HG02885 (cell line): ENCODE results near the gene CNTNAP2.
"Not testable (repeated sequence)": the region's sequence is repeated elsewhere in the genome, so short reads cannot be mapped to it uniquely, and the experiment has no call there.

Experiments
- ATAC-seq: cut with Tn5 transposase; IDR thresholded peaks from one replicate; pipeline ENCODE4 v1.9.1; 2021; ENCODE audit warnings: mild to moderate bottlenecking; ENCODE audit not compliant: unreplicated experiment, poor library complexity

Gene CNTNAP2

GRCh38 chr7:146146831-146147486, 30.4 kb downstream of the CNTNAP2 start:
- ATAC-seq = no peak

DNA sequence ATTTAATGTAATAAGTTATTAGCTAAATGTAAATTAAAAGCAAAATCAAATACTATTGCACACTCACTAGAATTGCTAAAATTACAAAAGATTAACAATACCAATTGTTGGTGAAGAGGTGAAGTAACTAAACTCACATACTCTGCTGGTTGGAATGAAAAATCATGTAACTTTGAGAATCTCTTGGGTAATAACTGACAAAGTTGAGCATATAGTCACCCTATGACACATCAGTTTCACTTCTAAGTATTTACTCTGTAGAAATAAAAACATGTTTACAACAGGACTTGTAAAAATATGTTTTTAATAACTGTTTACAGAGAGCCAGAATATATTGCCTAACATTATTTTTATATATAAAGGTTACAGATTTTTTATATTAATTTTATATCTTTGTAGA, 33.6 kb downstream of the CNTNAP2 start:
- no peak for ATAC-seq

GRCh38 chr7:146172112-146172511, 55.5 kb downstream of the CNTNAP2 start:
- no peak for ATAC-seq

GRCh38 chr7:146175716-146176115, 59.1 kb downstream of the CNTNAP2 start:
- ATAC-seq = no peak

DNA sequence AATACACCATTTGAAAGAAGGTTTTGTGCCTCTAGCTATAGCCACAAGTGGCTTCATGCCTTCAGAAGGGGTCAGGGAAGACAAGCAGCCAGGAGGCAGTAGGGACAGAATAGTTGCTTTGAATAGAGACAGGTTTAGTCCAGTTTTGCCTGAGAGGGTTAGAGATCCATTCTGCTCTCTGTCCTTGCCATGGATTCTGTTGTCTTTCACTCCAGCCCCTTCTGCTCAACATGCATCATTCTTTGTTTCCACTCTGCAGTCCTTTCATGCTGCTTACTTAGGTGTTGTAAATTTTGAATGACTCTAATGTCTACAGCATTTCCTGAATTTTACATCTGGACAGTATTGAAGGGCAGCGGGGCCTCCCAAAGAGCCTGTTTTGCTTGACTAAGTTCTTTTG, 60.3 kb downstream of the CNTNAP2 start:
- ATAC-seq = no peak

- ATAC-seq = no peak
Observed at GRCh38 chr7:146177301-146177700, 60.7 kb downstream of the CNTNAP2 start.

DNA sequence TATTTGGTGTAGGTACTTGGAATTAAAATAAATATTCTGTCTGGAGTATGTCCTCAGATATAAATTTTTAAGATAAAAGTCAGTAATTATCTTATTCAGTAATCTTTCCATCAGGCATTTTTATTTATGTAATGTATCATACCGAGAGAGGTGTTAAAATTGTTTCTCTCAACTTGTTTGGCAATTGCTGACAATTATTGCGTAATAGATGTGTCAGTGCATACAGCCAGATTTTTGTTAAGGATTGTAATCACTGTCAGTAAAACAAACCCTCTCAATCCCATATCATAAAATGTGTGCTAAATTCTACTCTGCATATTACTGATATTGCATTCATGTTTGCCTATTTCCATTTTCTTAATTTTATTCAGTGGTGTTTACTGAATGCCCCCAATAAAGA, 69.2 kb downstream of the CNTNAP2 start:
- no peak for ATAC-seq

DNA sequence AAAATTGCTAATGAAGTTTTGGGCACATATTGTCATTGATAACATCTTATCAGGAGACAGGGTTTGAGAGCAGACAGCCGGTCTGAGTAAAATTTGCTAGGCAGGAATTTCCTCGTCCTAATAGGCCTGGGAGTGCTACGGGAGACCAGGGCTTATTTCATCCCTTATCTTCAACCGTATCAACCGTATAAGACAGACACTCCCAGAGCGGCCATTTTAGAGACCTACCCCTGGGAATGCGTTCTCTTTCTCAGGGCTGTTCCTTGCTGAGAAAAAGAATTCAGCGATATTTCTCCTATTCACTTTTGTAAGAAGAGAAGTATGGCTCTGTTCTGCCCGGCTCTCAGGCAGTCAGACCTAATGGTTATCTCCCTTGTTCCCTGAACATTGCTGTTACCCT, 74.8 kb downstream of the CNTNAP2 start:
- not testable (repeated sequence) for ATAC-seq

DNA sequence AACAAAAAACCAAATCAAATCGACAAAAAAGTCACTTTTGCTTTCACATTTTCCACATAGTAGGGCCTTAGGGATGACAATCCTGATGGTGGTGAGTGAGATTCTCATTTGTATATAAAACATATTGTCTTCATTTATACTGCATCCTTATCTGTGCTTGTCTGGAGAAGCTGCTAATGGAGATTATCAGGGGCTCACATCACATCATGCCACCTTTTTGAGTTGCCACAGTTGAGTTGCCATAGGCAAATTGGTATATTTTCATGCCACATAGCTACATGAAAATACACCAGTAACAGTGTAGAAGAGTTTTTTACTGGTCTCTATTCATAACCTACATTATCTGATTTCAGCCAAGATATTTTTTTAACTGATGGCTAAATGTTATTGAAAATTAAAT, 85.3 kb downstream of the CNTNAP2 start:
- ATAC-seq = no peak

DNA sequence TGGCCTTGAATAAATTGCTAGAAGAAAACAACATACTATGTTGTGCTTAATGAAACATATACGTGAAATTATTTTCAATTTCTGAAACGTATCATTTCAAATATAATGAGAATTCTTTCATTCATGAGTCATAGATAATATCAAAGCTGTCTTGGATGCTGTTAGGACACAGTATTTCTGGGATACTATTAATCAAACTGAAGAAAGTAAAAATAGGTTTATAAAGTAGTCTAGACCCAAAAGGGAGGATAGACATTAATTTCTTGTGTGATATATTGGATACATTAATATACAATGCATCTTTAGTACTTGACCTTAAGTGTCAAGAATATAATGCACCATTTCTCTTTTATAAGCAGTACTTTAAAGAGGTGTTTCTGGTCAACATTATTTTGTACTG, 89.7 kb downstream of the CNTNAP2 start:
- ATAC-seq = no peak

GRCh38 chr7:146208492-146208891, 91.9 kb downstream of the CNTNAP2 start:
- ATAC-seq = no peak

DNA sequence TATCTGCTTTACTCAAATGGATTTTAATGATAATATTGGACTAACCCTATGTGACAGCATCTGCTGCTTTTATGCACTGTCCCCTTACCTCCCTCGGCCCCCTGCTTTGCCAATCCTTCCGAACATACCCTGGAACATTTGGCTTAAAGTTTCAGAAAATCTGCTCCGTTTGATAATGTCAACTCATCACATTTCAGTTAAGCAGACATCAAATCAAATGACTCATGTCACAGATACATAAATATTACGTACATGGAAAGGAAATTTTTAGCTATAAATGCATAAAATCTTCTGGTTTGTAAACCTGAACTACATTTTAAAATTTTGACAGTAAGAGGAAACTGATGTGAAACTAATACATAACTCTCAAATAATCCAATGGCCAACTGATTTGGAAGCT, 98.2 kb downstream of the CNTNAP2 start:
- no peak for ATAC-seq

DNA sequence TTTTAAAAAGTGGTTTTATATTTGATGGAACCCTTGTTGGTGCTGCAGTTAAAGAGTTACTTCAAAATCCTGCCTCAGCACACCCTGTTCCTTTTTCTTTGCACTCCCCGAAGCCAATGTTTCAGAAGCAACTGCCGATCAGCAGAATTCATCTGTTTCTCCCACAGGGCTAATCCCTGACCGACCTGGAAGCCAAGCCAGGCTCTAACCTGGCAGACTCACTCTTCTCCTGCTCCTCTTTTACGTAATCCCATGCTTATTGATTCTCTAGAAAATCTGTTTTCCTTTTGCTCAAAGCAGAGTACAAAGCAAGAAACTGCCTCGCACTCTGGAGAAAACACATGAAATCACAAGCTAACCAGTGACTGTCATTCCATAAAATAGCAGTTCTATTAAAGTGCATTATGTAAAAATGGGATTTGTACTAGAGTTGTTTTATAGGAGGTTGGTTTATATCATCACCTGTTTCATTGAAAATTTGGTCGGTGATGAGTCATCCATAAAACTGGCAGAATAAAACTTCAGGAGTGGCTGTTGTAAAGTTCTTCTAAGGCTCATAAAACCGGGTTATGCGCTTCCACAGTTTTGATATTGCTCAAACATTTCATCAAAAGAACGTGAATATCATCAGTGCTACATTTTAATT, 99.9 kb downstream of the CNTNAP2 start:
- ATAC-seq = no peak

DNA sequence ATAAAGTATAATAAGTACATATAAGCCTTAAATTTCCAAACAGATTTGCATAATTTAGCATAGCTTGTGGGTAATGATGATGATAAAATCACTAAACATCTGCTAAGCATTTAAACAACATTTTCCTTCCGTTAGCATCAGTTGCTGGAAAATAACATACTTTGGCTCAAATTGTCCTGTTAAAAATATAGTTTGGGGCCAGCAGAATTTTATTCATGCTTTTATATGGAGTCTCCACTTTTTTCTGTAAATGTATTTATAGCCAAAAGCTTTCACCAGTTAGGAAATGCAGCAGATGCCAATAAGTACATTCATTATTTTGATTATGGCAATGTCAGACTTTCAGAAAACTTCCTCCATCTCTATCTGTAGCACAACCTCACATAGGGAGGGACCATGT, 107.2 kb downstream of the CNTNAP2 start:
- no peak for ATAC-seq

- ATAC-seq = no peak
Observed at GRCh38 chr7:146232604-146233003, 116.0 kb downstream of the CNTNAP2 start.

DNA sequence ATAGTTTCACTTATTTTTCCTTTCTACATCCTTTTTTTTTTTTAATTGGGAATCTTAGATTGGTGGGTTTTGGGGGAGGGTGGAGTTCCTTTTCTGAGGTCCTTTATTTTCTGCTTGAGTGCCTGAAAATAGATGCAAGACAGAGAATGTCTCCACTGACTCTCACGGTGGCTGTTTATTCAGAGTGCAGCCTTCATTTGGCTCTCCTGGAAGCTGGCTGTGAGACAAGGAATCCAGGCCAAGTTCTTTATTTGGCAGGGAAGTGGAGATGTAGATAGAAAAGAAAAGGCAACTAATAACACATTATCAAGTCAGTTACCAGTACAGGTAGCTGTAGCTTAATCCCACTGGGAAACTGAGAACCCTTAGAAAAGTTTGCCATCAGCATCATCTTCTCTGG, 118.6 kb downstream of the CNTNAP2 start:
- ATAC-seq = no peak

GRCh38 chr7:146242661-146243060, 126.1 kb downstream of the CNTNAP2 start:
- no peak for ATAC-seq

DNA sequence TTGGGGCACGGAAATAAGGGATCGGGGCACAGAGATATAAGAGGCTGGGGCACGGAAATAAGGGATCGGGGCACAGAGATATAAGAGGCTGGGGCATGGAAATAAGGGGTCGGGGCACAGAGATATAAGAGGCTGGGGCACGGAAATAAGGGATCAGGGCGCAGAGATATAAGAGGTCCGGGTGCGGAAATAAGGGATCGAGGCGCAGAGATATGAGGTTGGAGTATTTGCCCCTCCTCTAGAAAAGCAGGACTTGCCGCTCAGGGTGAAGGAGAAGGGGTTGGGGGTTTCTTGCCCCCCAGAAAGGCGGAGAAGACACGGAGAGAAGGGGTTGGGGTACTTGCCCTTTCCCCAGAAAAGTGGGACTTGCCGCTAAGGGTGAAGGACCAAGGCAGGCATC, 131.4 kb downstream of the CNTNAP2 start:
- ATAC-seq = not testable (repeated sequence)

DNA sequence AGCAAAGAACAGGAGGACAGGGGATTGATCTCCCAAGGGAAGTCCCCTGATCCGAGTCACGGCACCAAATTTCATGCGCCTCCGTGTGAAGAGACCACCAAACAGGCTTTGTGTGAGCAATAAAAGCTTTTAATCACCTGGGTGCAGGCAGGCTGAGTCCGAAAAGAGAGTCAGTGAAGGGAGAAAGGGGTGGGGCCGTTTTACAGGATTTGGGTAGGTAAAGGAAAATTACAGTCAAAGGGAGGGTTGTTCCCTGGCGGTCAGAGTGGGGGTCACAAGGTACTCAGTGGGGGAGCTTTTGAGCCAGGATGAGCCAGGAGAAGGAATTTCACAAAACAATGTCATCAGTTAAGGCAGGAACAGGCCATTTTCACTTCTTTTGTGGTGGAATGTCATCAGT, 132.1 kb downstream of the CNTNAP2 start:
- ATAC-seq = not testable (repeated sequence)

DNA sequence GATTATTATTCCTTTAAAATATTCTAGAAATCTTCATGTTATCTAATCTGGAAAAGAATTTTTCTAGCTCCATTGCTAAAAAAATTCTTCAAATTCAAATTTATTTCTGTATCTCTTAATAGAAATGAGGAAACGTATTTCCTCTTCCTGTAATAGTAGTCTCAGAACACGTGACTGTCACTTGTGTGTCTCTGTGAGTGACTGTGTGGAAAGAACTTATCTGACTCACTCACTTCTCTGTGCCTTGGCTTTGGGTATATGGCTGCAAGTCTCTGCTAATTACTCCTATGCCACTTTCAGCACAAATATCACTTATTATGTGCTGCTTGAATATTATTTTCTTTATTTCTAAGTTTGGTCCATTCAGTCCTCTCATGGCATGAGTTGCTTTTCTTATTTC, 132.7 kb downstream of the CNTNAP2 start:
- ATAC-seq = no peak

DNA sequence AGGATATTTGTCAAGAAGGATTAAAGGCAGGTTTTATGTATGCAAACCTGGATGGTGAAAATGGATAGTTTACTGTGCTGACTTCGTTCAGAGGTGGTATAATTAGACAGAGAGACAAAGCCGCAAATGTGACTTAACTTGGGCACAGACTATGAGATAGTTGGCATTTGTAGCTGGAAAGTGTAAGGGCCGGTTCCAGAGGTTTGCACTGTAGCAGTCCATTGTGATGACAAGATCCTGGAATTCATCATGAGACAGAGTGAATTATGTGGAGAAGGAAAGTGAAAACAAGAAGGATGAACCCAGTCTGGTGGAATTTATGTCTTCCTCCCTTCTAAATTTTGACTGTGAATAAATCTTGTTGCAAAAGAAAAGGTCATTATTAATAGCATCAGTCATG, 139.0 kb downstream of the CNTNAP2 start:
- ATAC-seq = no peak

DNA sequence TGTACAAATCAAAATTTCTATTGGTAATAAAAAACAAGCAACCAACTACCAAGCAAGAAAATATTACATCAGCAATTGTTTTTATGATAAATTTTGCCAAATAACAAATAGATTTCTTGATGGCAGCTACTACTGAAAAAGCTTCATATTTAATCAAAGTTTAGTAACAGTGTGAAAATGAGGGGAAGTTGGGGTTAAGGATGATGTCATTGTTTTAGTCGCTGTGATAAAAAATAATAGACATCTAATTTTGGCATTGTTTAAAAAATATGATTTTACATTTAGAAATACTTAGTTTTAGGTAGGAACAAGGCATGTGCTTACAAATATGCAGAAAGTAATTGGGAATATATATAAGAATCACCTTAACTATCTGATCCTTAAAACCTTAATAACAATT, 145.9 kb downstream of the CNTNAP2 start:
- no peak for ATAC-seq
